Upper lobe of left lung (tissue), 6 donors: ENCODE results near the gene GALNT3. TPM values are rescaled to one million over a fixed set of nuclear protein-coding genes. Genes with fewer than 3 reads are reported as not detected.

Source experiments
- ATAC-seq, 2 donors: fragments of 200-7000 bp; cut with Tn5 transposase; one replicate each; pipeline ENCODE4 v1.9.1; 2022; ENCODE audit warnings: mild to moderate bottlenecking in 2 of 2, moderate library complexity in 2 of 2; ENCODE audit not compliant: low FRiP score in 2 of 2
- DNase-seq, 2 donors: peaks; one replicate each; pipeline ENCODE4 v3.0.0-alpha.2; 2019 to 2020
- H3K27ac ChIP-seq, 4 donors: fragments of 200-600 bp; sonication (generic); one replicate each; pipeline ENCODE4 v1.5.1; 2016 to 2019
- H3K27me3 ChIP-seq, 4 donors: fragments of 200-600 bp; sonication (generic); one replicate each; pipeline ENCODE4 v1.5.1; 2017 to 2019
- H3K36me3 ChIP-seq, 4 donors: fragments of 200-600 bp; sonication (generic); one replicate each; pipeline ENCODE4 v1.5.1; 2016 to 2019
- H3K4me1 ChIP-seq, 4 donors: fragments of 200-600 bp; sonication (generic); one replicate each; pipeline ENCODE4 v1.5.1; 2018 to 2019
- H3K4me3 ChIP-seq, 4 donors: fragments of 200-600 bp; sonication (generic); one replicate each; pipeline ENCODE4 v1.5.1; 2017 to 2019; ENCODE audit warnings: mild to moderate bottlenecking in 2 of 4, moderate library complexity in 1 of 4
- H3K9me3 ChIP-seq, 4 donors: fragments of 200-600 bp; sonication (generic); one replicate each; pipeline ENCODE4 v1.5.1; 2018 to 2019
- EP300 ChIP-seq, 4 donors: sonication (generic); formaldehyde crosslinking; IDR thresholded peaks; one replicate each; pipeline ENCODE4 v1.5.1; 2017; ENCODE audit warnings: antibody characterized with exemption in 4 of 4, control low read depth in 2 of 4
- POLR2A ChIP-seq, 4 donors: fragments of 450-650 bp; IDR thresholded peaks; one replicate each; pipeline ENCODE4 v1.5.1; 2016 to 2017; ENCODE audit warnings: antibody characterized with exemption in 4 of 4, mild to moderate bottlenecking in 2 of 4
- POLR2AphosphoS5 ChIP-seq, 2 donors: sonication (generic); formaldehyde crosslinking; IDR thresholded peaks; one replicate each; pipeline ENCODE4 v1.5.1; 2017; ENCODE audit warnings: antibody characterized with exemption in 2 of 2
- WGBS, 2 donors: methylation state at CpG; one replicate each; pipeline ENCODE4 v1.1.5; 2017 to 2018; 5-methylcytosine and 5-hydroxymethylcytosine counted together
- total RNA-seq, 6 donors: library from RNA; depleted of rRNA in 4 of 6; stranded (reverse); fragments of >200 nt in 4 of 6; gene quantifications; one replicate each; pipeline versions ENCODE4 v1.1.0 to v1.2.1, GENCODE V29; 2016 to 2021
- TF ChIP-seq, protein P1 (sequence below), 6 experiments: fragments of 450-650 bp in 4 of 6; fragments of 200-600 bp in 2 of 6; sonication (generic) in 2 of 6; IDR thresholded peaks; one replicate each; pipeline ENCODE4 v1.5.1; 2016 to 2019; ENCODE audit warnings: antibody characterized with exemption in 6 of 6
- donor health status: DM: no; HTN: no; CAD: no; lungs with moderate emphysema.
- donor health status: DM: no; HTN: yes; CAD: no; lungs with severe emphysema.

Gene GALNT3
- total RNA-seq, 6 donors from 2014 or later: 14.9 to 52.3 (median 28.7) TPM

DNA sequence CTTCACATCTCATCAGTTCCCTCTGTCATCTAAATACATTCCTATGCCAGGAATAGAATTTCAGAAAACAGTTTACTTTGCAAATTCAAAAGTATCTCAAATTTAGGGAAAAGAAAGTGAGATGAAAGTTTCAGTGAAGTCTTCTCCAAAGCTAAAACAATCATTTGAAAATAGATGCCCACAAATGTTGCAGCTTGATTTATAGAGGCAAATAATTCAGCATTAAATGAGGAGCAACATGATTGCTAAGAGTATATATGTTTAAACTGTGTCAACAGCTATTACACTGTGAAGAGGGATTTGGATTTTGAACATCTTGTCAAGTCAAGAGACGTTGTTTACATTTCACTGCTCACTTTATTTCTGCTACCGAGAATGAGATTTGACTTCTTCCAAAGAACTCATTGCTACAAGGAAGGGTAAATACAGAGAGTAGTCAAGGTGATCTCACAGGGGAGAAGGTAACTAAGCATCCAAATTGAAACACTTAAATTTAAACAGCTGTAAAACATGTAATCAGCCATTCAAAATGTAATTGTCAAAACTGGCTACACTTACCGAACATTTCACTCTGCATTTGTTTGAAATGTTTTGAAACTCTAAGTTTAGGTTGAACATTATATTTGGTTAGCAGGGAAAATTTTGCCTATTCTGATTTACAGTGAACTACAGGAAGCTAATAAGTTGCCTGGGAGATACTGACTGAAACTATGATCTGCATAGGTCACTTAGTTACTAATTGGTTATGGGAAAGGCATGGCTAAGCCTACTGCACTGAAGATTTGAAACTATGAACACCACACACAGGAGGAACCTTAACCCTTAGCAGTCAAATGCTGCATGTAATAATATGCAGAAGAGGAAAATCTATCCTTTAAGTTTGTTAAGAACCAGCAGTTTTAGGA lies 33.2 kb upstream of the GALNT3 start:
- no peak overlapping the region for H3K27ac ChIP-seq
- 53 to 69% methylated on average over 3 of the region's 3 CpGs for WGBS, 2 donors
- H3K36me3 ChIP-seq: no peaks in the 10 kb centered on the region
- H3K4me3 ChIP-seq: no peak overlapping the region
- ATAC-seq: no peak
- no peak for DNase-seq
- no peaks in the 10 kb centered on the region for H3K9me3 ChIP-seq
- TF ChIP-seq, protein P1, sequence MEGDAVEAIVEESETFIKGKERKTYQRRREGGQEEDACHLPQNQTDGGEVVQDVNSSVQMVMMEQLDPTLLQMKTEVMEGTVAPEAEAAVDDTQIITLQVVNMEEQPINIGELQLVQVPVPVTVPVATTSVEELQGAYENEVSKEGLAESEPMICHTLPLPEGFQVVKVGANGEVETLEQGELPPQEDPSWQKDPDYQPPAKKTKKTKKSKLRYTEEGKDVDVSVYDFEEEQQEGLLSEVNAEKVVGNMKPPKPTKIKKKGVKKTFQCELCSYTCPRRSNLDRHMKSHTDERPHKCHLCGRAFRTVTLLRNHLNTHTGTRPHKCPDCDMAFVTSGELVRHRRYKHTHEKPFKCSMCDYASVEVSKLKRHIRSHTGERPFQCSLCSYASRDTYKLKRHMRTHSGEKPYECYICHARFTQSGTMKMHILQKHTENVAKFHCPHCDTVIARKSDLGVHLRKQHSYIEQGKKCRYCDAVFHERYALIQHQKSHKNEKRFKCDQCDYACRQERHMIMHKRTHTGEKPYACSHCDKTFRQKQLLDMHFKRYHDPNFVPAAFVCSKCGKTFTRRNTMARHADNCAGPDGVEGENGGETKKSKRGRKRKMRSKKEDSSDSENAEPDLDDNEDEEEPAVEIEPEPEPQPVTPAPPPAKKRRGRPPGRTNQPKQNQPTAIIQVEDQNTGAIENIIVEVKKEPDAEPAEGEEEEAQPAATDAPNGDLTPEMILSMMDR (IDR thresholded peaks at IDR 0.05): no peak
- no peak for TF ChIP-seq POLR2AphosphoS5 (IDR thresholded peaks at IDR 0.05)
- no peak for TF ChIP-seq POLR2A (IDR thresholded peaks at IDR 0.05)
- no peak for TF ChIP-seq EP300 (IDR thresholded peaks at IDR 0.05)
- H3K27me3 ChIP-seq: no peaks in the 10 kb centered on the region
- peaks cover 10 to 13% (median 12%) of the 10 kb centered on the region in 4 donors for H3K4me1 ChIP-seq

DNA sequence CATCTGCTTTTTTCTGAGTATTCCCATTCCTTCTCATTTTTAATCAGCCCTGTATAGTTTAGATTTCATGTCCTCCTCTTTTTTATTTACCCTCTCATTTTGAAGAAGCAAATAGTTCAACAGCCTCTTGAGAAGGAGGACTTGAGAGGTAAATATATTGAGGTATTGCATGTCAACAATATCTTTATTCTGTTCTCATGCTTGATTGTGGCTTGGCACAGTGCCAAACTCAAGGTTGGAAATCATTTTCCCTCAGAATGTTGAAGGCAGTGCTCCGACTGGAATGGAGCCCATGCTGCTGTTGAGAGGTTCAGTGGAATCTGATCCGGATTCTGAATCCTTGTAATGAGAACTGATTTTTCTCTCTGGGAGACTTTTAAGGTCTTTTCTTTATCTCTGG lies 31.0 kb upstream of the GALNT3 start:
- no peaks in the 10 kb centered on the region for H3K9me3 ChIP-seq
- DNase-seq (peak in 1 of 2 donors; percentile 32), ATAC-seq (no peak)
- H3K27me3 ChIP-seq: no peaks in the 10 kb centered on the region
- TF ChIP-seq EP300 (IDR thresholded peaks at IDR 0.05) (no peak), POLR2A (IDR thresholded peaks at IDR 0.05) (no peak), POLR2AphosphoS5 (IDR thresholded peaks at IDR 0.05) (no peak)
- TF ChIP-seq, protein P1 (IDR thresholded peaks at IDR 0.05): no peak
- 22% methylated on average over 2 of the region's 2 CpGs for WGBS, 2 donors
- H3K4me1 ChIP-seq: peaks cover 12 to 16% (median 14%) of the 10 kb centered on the region in 4 donors
- H3K36me3 ChIP-seq: no peaks in the 10 kb centered on the region
- H3K4me3 ChIP-seq: no peak overlapping the region
- H3K27ac ChIP-seq: no peak overlapping the region

DNA sequence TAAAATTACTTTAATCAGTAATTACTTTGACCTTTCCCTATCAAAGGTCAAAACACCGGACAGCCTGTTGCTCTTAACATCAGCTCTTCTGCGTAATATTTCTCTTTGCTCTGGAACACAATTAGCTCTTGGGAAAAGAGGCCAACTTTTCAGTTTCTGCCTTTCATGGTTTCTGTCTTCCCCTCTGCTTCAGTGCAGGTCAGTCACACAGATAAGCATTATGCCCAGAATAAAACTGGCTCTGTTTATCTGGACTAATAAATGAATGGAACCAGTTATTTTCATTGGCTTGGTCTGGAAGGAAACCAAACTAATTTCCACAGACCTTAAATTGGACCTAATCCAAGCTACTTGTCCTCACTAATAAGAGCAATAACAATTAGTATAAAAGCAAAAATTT lies 26.2 kb upstream of the GALNT3 start:
- DNase-seq: no peak
- Histone ChIP-seq H3K4me1 (peaks cover 8 to 13% (median 9%) of the 10 kb centered on the region in 4 donors), H3K27ac (no peak overlapping the region), H3K9me3 (no peaks in the 10 kb centered on the region), H3K36me3 (no peaks in the 10 kb centered on the region), H3K4me3 (no peak overlapping the region), H3K27me3 (no peaks in the 10 kb centered on the region)
- ATAC-seq: no peak
- 44 to 71% methylated on average over 2 of the region's 2 CpGs for WGBS, 2 donors
- TF ChIP-seq POLR2A (IDR thresholded peaks at IDR 0.05) (no peak), EP300 (IDR thresholded peaks at IDR 0.05) (no peak), POLR2AphosphoS5 (IDR thresholded peaks at IDR 0.05) (no peak)
- TF ChIP-seq, protein P1 (IDR thresholded peaks at IDR 0.05): no peak

DNA sequence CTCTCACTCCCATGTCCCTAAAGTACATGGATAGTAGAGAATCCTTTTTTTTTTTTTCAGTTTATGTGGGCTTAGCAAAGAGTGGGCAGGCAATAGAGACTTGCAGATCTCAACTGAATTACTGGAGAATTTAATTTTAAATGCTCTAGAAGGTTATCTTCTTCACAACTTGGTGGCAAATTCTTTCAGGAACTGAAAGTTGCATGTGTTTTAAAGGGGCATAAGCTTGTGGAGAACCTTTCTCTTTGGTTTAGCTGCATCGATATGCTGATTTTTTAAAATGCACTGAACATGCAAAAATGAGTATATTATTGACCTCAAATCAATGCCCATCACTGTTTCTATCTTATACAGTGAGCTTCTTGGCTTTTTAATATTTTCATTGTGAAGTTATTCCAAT lies 24.9 kb upstream of the GALNT3 start:
- no peak for DNase-seq
- 81 to 97% methylated on average over 1 of the region's 1 CpG for whole genome bisulfite sequencing, 2 donors
- TF ChIP-seq, protein P1 (IDR thresholded peaks at IDR 0.05): no peak
- TF ChIP-seq POLR2A (IDR thresholded peaks at IDR 0.05) (no peak), POLR2AphosphoS5 (IDR thresholded peaks at IDR 0.05) (no peak), EP300 (IDR thresholded peaks at IDR 0.05) (no peak)
- Histone ChIP-seq H3K36me3 (no peaks in the 10 kb centered on the region), H3K9me3 (no peaks in the 10 kb centered on the region), H3K4me3 (no peak overlapping the region), H3K27ac (no peak overlapping the region), H3K4me1 (peaks cover 0 to 6% (median 4%) of the 10 kb centered on the region in 4 donors), H3K27me3 (no peaks in the 10 kb centered on the region)
- ATAC-seq: no peak
